Osteocyte (in vitro differentiated cells): ENCODE results near the gene ARTN. TPM values are rescaled to one million over a fixed set of nuclear protein-coding genes. Genes with fewer than 3 reads are reported as not detected.

Source experiments
- DNase-seq: peaks from one replicate; pipeline ENCODE4 v3.0.0; 2021; ENCODE audit warnings: mixed read lengths; ENCODE audit not compliant: unreplicated experiment; ENCODE audit errors: extremely low spot score
- H3K27ac Mint-ChIP-seq: one replicate; pipeline ENCODE4 v1.8.0; 2021; ENCODE audit warnings: mild to moderate bottlenecking, mixed read lengths; ENCODE audit not compliant: unreplicated experiment
- H3K27me3 Mint-ChIP-seq: one replicate; pipeline ENCODE4 v1.8.0; 2021; ENCODE audit warnings: mixed read lengths; ENCODE audit not compliant: unreplicated experiment
- H3K36me3 Mint-ChIP-seq: one replicate; pipeline ENCODE4 v1.8.0; 2021; ENCODE audit warnings: mixed read lengths; ENCODE audit not compliant: unreplicated experiment
- H3K4me1 Mint-ChIP-seq: one replicate; pipeline ENCODE4 v1.8.0; 2021; ENCODE audit warnings: mixed read lengths; ENCODE audit not compliant: unreplicated experiment
- H3K4me3 Mint-ChIP-seq: one replicate; pipeline ENCODE4 v1.8.0; 2021; ENCODE audit warnings: mild to moderate bottlenecking, moderate library complexity, mixed read lengths; ENCODE audit not compliant: unreplicated experiment
- H3K9me3 Mint-ChIP-seq: one replicate; pipeline ENCODE4 v1.8.0; 2021; ENCODE audit warnings: mixed read lengths; ENCODE audit not compliant: unreplicated experiment
- CTCF ChIP-seq: fragments of 200-600 bp; sonication (generic); IDR thresholded peaks from 2 replicates; pipeline ENCODE4 v1.5.0; 2021; ENCODE audit warnings: antibody characterized with exemption, mild to moderate bottlenecking, moderate library complexity
- total RNA-seq: library from RNA; stranded (reverse); gene quantifications from 2 replicates; pipeline ENCODE4 v1.2.1, GENCODE V29; 2021

Gene ARTN
- total RNA-seq, 1 donor from 2014 or later: 1.1 TPM

GRCh38 chr1:43898981-43899380, 34.6 kb upstream of the ARTN start:
- Mint-ChIP-seq H3K27me3 (no peaks in the 10 kb centered on the region), H3K36me3 (peaks cover 10% of the 10 kb centered on the region), H3K9me3 (no peaks in the 10 kb centered on the region), H3K4me1 (peaks cover 1% of the 10 kb centered on the region), H3K27ac (no peak overlapping the region), H3K4me3 (no peak overlapping the region)
- DNase-seq: no peak
- TF ChIP-seq CTCF: no peak

- no peak for DNase-seq
- Mint-ChIP-seq H3K4me3 (no peak overlapping the region), H3K4me1 (no peaks in the 10 kb centered on the region), H3K27me3 (no peaks in the 10 kb centered on the region), H3K36me3 (peaks cover 4% of the 10 kb centered on the region), H3K9me3 (no peaks in the 10 kb centered on the region), H3K27ac (no peak overlapping the region)
- no peak for TF ChIP-seq CTCF
These were observed 33.2 kb upstream of the ARTN start for GRCh38 chr1:43900386-43900785.

- no peak for DNase-seq
- Mint-ChIP-seq H3K27ac (no peak overlapping the region), H3K36me3 (peaks cover 4% of the 10 kb centered on the region), H3K4me3 (no peak overlapping the region), H3K4me1 (no peaks in the 10 kb centered on the region), H3K27me3 (no peaks in the 10 kb centered on the region), H3K9me3 (no peaks in the 10 kb centered on the region)
- TF ChIP-seq CTCF: no peak
These were observed 32.2 kb upstream of the ARTN start for GRCh38 chr1:43901196-43901961.

GRCh38 chr1:43902058-43902831, 31.4 kb upstream of the ARTN start:
- H3K36me3 Mint-ChIP-seq: peaks cover 4% of the 10 kb centered on the region
- H3K9me3 Mint-ChIP-seq: no peaks in the 10 kb centered on the region
- H3K4me1 Mint-ChIP-seq: no peaks in the 10 kb centered on the region
- no peak overlapping the region for H3K27ac Mint-ChIP-seq
- no peak for DNase-seq
- no peak overlapping the region for H3K4me3 Mint-ChIP-seq
- H3K27me3 Mint-ChIP-seq: no peaks in the 10 kb centered on the region
- TF ChIP-seq CTCF: no peak
